Measurements from ENCODE around the gene MME. TPM values are rescaled to one million over a fixed set of nuclear protein-coding genes. Genes with fewer than 3 reads are reported as not detected.

MME gene
- total and polyA plus RNA-seq, 2 of the 8 experiments (the other 6 are each of a cell fraction or from before 2014, with no cell fraction given), result 5.0 to 39.6 TPM

DNA sequence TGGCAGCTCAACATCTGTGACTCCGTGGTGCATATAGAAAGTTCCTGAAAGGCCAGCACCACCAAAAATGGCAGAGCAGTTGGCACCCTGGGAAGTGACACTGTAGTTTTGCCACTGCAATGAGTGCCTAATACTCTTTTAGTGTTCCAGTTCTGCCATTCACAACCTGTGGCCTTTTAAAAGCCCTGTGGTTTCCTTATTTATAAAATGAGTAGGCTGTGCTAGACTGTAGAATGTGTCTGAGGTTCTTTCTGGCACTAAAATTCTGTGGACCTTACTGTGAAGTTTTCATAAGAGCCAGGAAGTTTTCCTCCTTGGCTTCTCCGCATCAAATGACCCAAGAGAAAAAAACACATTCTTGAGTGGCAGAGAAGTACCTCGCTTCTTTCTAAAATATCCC is 74.1 kb downstream of the MME start:
- H3K4me3 ChIP-seq (ENCODE audit: extremely low read depth in 1 of 4, insufficient read depth in 2 of 4, low read depth in 3 of 4, low read length in 4 of 4), result no peak overlapping the region
- no peak overlapping the region for H2BK120ac ChIP-seq (replicated peaks; ENCODE audit: low read depth, low read length)
- no peaks in the 10 kb centered on the region for H3K23me2 ChIP-seq (ENCODE audit: low read depth, low read length)
- no peak overlapping the region for H3K23ac ChIP-seq (ENCODE audit: insufficient read length)
- H2BK5ac ChIP-seq (ENCODE audit: low read depth, low read length), result no peak overlapping the region
- no peak overlapping the region for H4K5ac ChIP-seq (ENCODE audit: insufficient read length, low read depth, low read length)
- no peak overlapping the region for H2BK15ac ChIP-seq (ENCODE audit: low read length)
- H3K4me1 ChIP-seq (replicated peaks in 1 of 4; ENCODE audit: control insufficient read depth in 3 of 4, insufficient read depth in 4 of 4, low read length in 3 of 4), result no peaks in the 10 kb centered on the region
- no peak overlapping the region for H2BK20ac ChIP-seq (ENCODE audit: low read length)
- no peak overlapping the region for H2BK12ac ChIP-seq (ENCODE audit: low read depth, low read length)
- H3K4me2 ChIP-seq (ENCODE audit: insufficient read depth in 1 of 2, low read depth in 2 of 2, low read length in 2 of 2), result no peak overlapping the region
- no peaks in the 10 kb centered on the region for H3K79me2 ChIP-seq (ENCODE audit: control insufficient read depth in 1 of 2, insufficient read depth in 2 of 2, low read length in 2 of 2)
- FAIRE-seq (no peak), DNase-seq (ENCODE audit: low read depth in 1 of 2, low spot score in 2 of 2) (no peak)
- H3K9ac ChIP-seq (replicated peaks in 1 of 4; ENCODE audit: extremely low read depth in 1 of 4, low read depth in 3 of 4, low read length in 3 of 4), result no peak overlapping the region
- H3K79me1 ChIP-seq (ENCODE audit: low read depth, low read length), result no peaks in the 10 kb centered on the region
- H2AFZ ChIP-seq (ENCODE audit: low read length), result no peak overlapping the region
- POLR2A ChIA-PET (ENCODE audit: partially characterized antibody), result no interaction called here
- H2AK5ac ChIP-seq (ENCODE audit: low read depth, low read length), result no peak overlapping the region
- 94% methylated on average over 3 of the region's 3 CpGs; no CpG with 5 or more reads in 1 of the 2 experiments for WGBS, 2 experiments (ENCODE audit: extremely low coverage in 1 of 2, insufficient coverage in 1 of 2, insufficient read length in 1 of 2, insufficient replicate concordance in 2 of 2, low coverage in 1 of 2, low lambda C conversion rate in 2 of 2, missing lambda C conversion rate in 1 of 2)
- no peak overlapping the region for H3K4ac ChIP-seq (replicated peaks; ENCODE audit: insufficient read length, low read depth, low read length)
- no peaks in the 10 kb centered on the region for H3K9me3 ChIP-seq (ENCODE audit: insufficient read depth in 2 of 2, low read depth in 1 of 2, low read length in 1 of 2)
- H3K27me3 ChIP-seq (replicated peaks in 1 of 4; ENCODE audit: control insufficient read depth in 3 of 4, extremely low read depth in 1 of 4, insufficient read depth in 3 of 4, low read length in 3 of 4), result no peaks in the 10 kb centered on the region
- no peak overlapping the region for H4K8ac ChIP-seq (ENCODE audit: extremely low read depth, insufficient read depth, low read length)
- no peak overlapping the region for H3K18ac ChIP-seq (ENCODE audit: extremely low read depth, low read length)
- no peaks in the 10 kb centered on the region for H4K20me1 ChIP-seq (replicated peaks in 1 of 2; ENCODE audit: control insufficient read depth in 1 of 2, insufficient read depth in 2 of 2, low read length in 2 of 2)
- no peak overlapping the region for H4K91ac ChIP-seq (replicated peaks; ENCODE audit: insufficient read length, low read length)
- CTCF ChIA-PET (ENCODE audit: partially characterized antibody), result no interaction called here
- H3K14ac ChIP-seq (ENCODE audit: insufficient read length), result no peak overlapping the region
- no peaks in the 10 kb centered on the region for H3K36me3 ChIP-seq (ENCODE audit: control insufficient read depth in 2 of 4, insufficient read depth in 4 of 4, low read length in 3 of 4)
- H3K56ac ChIP-seq (replicated peaks; ENCODE audit: insufficient read length, low read depth, low read length), result no peak overlapping the region
- TF ChIP-seq, protein P1, sequence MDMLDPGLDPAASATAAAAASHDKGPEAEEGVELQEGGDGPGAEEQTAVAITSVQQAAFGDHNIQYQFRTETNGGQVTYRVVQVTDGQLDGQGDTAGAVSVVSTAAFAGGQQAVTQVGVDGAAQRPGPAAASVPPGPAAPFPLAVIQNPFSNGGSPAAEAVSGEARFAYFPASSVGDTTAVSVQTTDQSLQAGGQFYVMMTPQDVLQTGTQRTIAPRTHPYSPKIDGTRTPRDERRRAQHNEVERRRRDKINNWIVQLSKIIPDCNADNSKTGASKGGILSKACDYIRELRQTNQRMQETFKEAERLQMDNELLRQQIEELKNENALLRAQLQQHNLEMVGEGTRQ (IDR thresholded peaks at IDR 0.05; ENCODE audit: low read length), result no peak
- H3K27ac ChIP-seq (ENCODE audit: low read depth, low read length), result no peak overlapping the region

Data from H1 (cell line).